DOHH2 (cell line): ENCODE results near the gene SLC22A16.

Experiments
- CTCF ChIP-seq: fragments of 200-600 bp; sonication (generic); IDR thresholded peaks from one replicate; pipeline ENCODE4 v1.5.1; 2014; ENCODE audit warnings: antibody characterized with exemption, mild to moderate bottlenecking, low read depth, low read length; ENCODE audit not compliant: poor library complexity, severe bottlenecking
- EZH2phosphoT487 ChIP-seq: fragments of 200-600 bp; sonication (generic); IDR thresholded peaks from 2 replicates; pipeline ENCODE4 v1.6.1; 2017; ENCODE audit warnings: borderline replicate concordance, mild to moderate bottlenecking, antibody characterized with exemption, low read length, moderate library complexity, mixed read lengths

- TF ChIP-seq CTCF (no peak), EZH2phosphoT487 (no peak)
Observed at GRCh38 chr6:110419028-110419739, 57.2 kb downstream of the SLC22A16 start.
